ENCODE measurements around the gene LGI4. TPM values are rescaled to one million over a fixed set of nuclear protein-coding genes. Genes with fewer than 3 reads are reported as not detected.

Gene LGI4
- polyA plus RNA-seq, 2 of the 4 experiments (the other 2 are of a cell fraction), result 0.06 to 0.09 TPM

DNA sequence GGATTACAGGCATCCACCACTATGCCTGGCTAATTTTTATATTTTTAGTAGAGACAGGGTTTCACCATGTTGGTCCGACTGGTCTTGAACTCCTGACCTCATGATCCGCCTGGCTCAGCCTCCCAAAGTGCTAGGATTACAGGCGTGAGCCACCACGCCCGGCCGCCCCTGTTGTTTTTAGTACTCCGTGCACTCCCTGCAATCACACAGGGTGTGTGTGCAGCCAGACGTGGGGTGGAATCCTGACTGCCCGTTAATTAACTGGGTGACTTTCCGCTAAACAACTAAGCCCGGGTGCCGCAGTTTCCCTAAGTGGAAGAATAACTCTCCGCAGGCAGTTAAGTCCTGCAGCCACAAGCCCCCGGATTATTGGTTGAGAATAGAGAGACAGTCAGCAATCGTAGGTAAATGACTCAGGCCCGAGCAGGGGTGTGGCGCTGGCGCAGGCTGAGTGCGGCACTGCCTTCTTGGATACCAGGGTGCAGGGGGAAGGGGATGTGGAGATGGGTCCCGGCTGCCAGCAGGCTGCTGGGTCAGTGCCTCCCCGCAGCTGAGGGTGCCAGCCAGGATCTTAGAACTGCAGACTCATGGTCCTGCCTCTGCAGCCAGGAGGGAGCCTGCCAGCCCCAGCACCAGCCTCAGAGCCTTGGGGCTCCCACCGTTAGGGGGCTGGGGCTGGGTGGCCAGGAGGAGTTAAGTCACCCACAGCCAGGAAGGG lies 25.3 kb downstream of the LGI4 start:
- TF ChIP-seq ZNF302 (CRISPR knock-in tag; IDR thresholded peaks at IDR 0.05), result no peak
- no peak for TF ChIP-seq CBX8 (IDR thresholded peaks at IDR 0.05)
- no peak for TF ChIP-seq POLR2A (IDR thresholded peaks at IDR 0.05; ENCODE audit: low read length)
- TF ChIP-seq MAFK (IDR thresholded peaks at IDR 0.05; ENCODE audit: partially characterized antibody), result peak; percentile 4
- Histone ChIP-seq H3K4me3 (no peak overlapping the region), H3K9me3 (peaks cover 6% of the 10 kb centered on the region; the same call in 1 of the 3 replicates), H3K4me1 (peaks cover 9% of the 10 kb centered on the region; the same call in 1 of the 3 replicates), H3K4me2 (no peak overlapping the region), H3K27ac (peak overlapping the region in 1 of 2 experiments; percentile 46; a peak in 3 of 6 replicates)
- POLR2A ChIA-PET, result no interaction called here
- WGBS (ENCODE audit: missing lambda C conversion rate), result 65% methylated on average over 22 of the region's 22 CpGs
- ATAC-seq (peak; percentile 32 to 71; a peak in 4 of 6 replicates), DNase-seq (ENCODE audit: low read depth in 1 of 2, low spot score in 1 of 2) (peak in 1 of 2 experiments; percentile 54), FAIRE-seq (no peak)
- CTCF ChIA-PET, result interaction anchor here (1.1 to 3.7 kb wide), 7 partner anchors 8 to 65 kb away, joined by 3 to 29 read pairs (median 8); partner anchors contain the start of gene LGI4

DNA sequence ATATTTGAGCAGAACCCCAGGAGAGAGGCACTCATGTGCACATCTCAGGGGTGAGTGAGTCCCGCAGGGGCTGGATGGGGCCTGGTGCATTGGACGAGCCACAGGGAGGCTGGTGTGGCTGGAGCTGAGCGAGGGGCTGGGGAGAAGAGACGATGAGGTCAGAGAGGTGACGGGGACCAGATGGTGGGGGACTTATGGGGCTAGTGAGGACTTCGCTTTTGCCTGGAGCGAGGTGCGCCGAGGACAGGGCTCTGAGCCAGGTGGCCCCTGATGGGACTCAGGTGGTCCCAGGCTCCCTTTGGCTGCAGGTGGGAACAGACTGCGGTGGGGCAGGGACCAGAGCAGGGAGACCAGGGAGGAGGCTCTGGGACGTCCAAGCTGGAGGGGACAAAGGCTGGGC lies 26.1 kb downstream of the LGI4 start:
- no peak for ATAC-seq
- POLR2A ChIA-PET, result no interaction called here
- H3K27ac ChIP-seq, result no peak overlapping the region
- no peak for DNase-seq (ENCODE audit: low read depth in 1 of 2, low spot score in 1 of 2)
- 73% methylated on average over 11 of the region's 11 CpGs for WGBS (ENCODE audit: missing lambda C conversion rate)
- H3K9me3 ChIP-seq, result peaks cover 6% of the 10 kb centered on the region; the same call in 1 of the 3 replicates
- no peak overlapping the region for H3K4me2 ChIP-seq
- CTCF ChIA-PET, result interaction anchor here (1.1 to 3.7 kb wide), 5 partner anchors 9 to 64 kb away, joined by 3 to 29 read pairs (median 4); partner anchors contain the start of gene LGI4
- FAIRE-seq, result no peak
- H3K4me1 ChIP-seq, result peaks cover 6% of the 10 kb centered on the region; the same call in 1 of the 3 replicates
- no peak overlapping the region for H3K4me3 ChIP-seq
- no peak for TF ChIP-seq CHD4 (IDR thresholded peaks at IDR 0.05; ENCODE audit: borderline replicate concordance)
- no peak for TF ChIP-seq RFX5 (IDR thresholded peaks at IDR 0.05)
- TF ChIP-seq CHD2 (IDR thresholded peaks at IDR 0.05; ENCODE audit: low read length, partially characterized antibody), result no peak
- no peak for TF ChIP-seq POLR2A (IDR thresholded peaks at IDR 0.05; ENCODE audit: low read length)
- no peak for TF ChIP-seq PHF8 (IDR thresholded peaks at IDR 0.05; ENCODE audit: borderline replicate concordance, low read depth)

DNA sequence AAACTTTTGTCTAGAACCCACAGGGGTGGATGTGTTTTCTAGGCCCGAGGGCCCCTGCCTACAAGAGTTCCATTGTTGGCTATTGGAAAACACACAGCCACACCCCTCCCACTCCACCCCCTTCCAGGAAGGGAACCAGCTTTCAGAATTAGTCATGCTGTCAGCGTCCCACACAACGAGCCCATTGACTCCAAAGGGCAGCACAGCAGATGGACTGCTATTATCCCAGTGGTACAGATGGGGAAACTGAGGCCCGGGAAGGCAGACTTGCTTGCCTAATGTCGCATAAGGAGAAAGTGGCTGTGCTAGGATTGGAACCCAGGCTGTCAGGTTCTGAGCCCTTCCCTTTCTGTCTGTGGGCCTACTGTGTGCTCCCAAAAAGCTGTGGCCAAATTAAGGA lies 27.3 kb downstream of the LGI4 start:
- DNase-seq (ENCODE audit: low read depth in 1 of 2, low spot score in 1 of 2), result peak in 1 of 2 experiments; percentile 55
- peaks cover 6% of the 10 kb centered on the region; the same call in 1 of the 3 replicates for H3K9me3 ChIP-seq
- H3K4me3 ChIP-seq, result no peak overlapping the region
- FAIRE-seq, result no peak
- ChIA-PET POLR2A (no interaction called here), CTCF (interaction anchor here (1.0 to 3.7 kb wide), 7 partner anchors 8 to 63 kb away, joined by 3 to 29 read pairs (median 5); partner anchors contain the start of gene LGI4)
- no peak for ATAC-seq
- peaks cover 6% of the 10 kb centered on the region; the same call in 1 of the 3 replicates for H3K4me1 ChIP-seq
- no peak overlapping the region for H3K4me2 ChIP-seq
- WGBS (ENCODE audit: missing lambda C conversion rate), result 2% methylated on average over 5 of the region's 5 CpGs
- no peak overlapping the region for H3K27ac ChIP-seq
- TF ChIP-seq ESRRA (IDR thresholded peaks at IDR 0.05; ENCODE audit: borderline replicate concordance, low read length) (no peak), EHF (CRISPR knock-in tag; IDR thresholded peaks at IDR 0.05) (no peak), JUNB (IDR thresholded peaks at IDR 0.05) (no peak), TP53 (CRISPR knock-in tag; IDR thresholded peaks at IDR 0.05) (no peak), TFCP2L1 (CRISPR knock-in tag; IDR thresholded peaks at IDR 0.05) (no peak), CHD2 (IDR thresholded peaks at IDR 0.05; ENCODE audit: low read length, partially characterized antibody) (no peak), NFE2L2 (conservative IDR thresholded peaks at IDR 0.05; ENCODE audit: low read length) (no peak), GATA3 (IDR thresholded peaks at IDR 0.05; ENCODE audit: borderline replicate concordance) (no peak), CHD4 (IDR thresholded peaks at IDR 0.05; ENCODE audit: borderline replicate concordance) (0 out of 2 replicates have a peak, but pooled peaks have one; percentile 40), FOSB (CRISPR knock-in tag; IDR thresholded peaks at IDR 0.05) (no peak), RFX5 (IDR thresholded peaks at IDR 0.05) (no peak), FOSL2 (IDR thresholded peaks at IDR 0.05) (no peak), FOSL2 (CRISPR knock-in tag; IDR thresholded peaks at IDR 0.05) (0 out of 2 replicates have a peak, but pooled peaks have one; percentile 23), PHF8 (IDR thresholded peaks at IDR 0.05; ENCODE audit: borderline replicate concordance, low read depth) (no peak), POLR2A (IDR thresholded peaks at IDR 0.05; ENCODE audit: low read length) (no peak), FOXS1 (CRISPR knock-in tag; IDR thresholded peaks at IDR 0.05) (no peak)
- TF ChIP-seq, protein P1, sequence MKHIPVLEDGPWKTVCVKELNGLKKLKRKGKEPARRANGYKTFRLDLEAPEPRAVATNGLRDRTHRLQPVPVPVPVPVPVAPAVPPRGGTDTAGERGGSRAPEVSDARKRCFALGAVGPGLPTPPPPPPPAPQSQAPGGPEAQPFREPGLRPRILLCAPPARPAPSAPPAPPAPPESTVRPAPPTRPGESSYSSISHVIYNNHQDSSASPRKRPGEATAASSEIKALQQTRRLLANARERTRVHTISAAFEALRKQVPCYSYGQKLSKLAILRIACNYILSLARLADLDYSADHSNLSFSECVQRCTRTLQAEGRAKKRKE (CRISPR knock-in tag; IDR thresholded peaks at IDR 0.05; ENCODE audit: low read depth), result no peak

All from A549 (cell line).